IMR-90 (cell line): ENCODE data around the gene BCKDK. TPM values are rescaled to one million over a fixed set of nuclear protein-coding genes. Genes with fewer than 3 reads are reported as not detected.

Experiments used
- polyA plus RNA-seq, 3 experiments: library from polyadenylated mRNA; depleted of rRNA; stranded (reverse); fragments of >200 nt; gene quantifications; 2 replicates each; pipeline ENCODE4 v1.2.3, GENCODE V29; 2012; ENCODE audit warnings: low replicate concordance in 1 of 3
- total RNA-seq: library from RNA; depleted of rRNA; stranded (reverse); fragments of >200 nt; gene quantifications from 2 replicates; pipeline ENCODE4 v1.2.3, GENCODE V29; 2012; rRNA removed

The BCKDK gene
- total and polyA plus RNA-seq, 2 of the 4 experiments (the other 2 are of a cell fraction): 26.0 to 79.3 TPM

Other genes with a start within 250 kb of the BCKDK start
- 32.3 and 38.6 TPM in 2 replicates for gene BCL7C, start 214.3 kb upstream of the BCKDK start, total RNA-seq
- 34.9 and 54.4 TPM in 2 replicates for gene BCL7C, start 214.3 kb upstream of the BCKDK start, polyA plus RNA-seq (2012; rRNA removed)
- 0.18 and 0.56 TPM in 2 replicates for gene CTF1, start 211.8 kb upstream of the BCKDK start, total RNA-seq
- gene CTF1, start 211.8 kb upstream of the BCKDK start, polyA plus RNA-seq (2012; rRNA removed): 12.9 and 13.8 TPM in 2 replicates
- 5.0 and 5.8 TPM in 2 replicates for gene FBXL19, start 184.8 kb upstream of the BCKDK start, total RNA-seq
- gene FBXL19, start 184.8 kb upstream of the BCKDK start, polyA plus RNA-seq (2012; rRNA removed): 13.8 and 19.6 TPM in 2 replicates
- 6.8 and 6.9 TPM in 2 replicates for gene ORAI3, start 159.3 kb upstream of the BCKDK start, total RNA-seq
- 16.9 TPM in 2 replicates for gene ORAI3, start 159.3 kb upstream of the BCKDK start, polyA plus RNA-seq (2012; rRNA removed)
- gene SETD1A, start 150.6 kb upstream of the BCKDK start, total RNA-seq: 0.54 and 0.56 TPM in 2 replicates
- 5.8 and 6.5 TPM in 2 replicates for gene SETD1A, start 150.6 kb upstream of the BCKDK start, polyA plus RNA-seq (2012; rRNA removed)
- 9.4 and 11.3 TPM in 2 replicates for gene HSD3B7, start 123.2 kb upstream of the BCKDK start, total RNA-seq
- 8.5 and 9.3 TPM in 2 replicates for gene HSD3B7, start 123.2 kb upstream of the BCKDK start, polyA plus RNA-seq (2012; rRNA removed)
- gene STX1B, start 97.7 kb upstream of the BCKDK start, total RNA-seq: 3.9 TPM in 2 replicates
- 11.4 and 14.9 TPM in 2 replicates for gene STX1B, start 97.7 kb upstream of the BCKDK start, polyA plus RNA-seq (2012; rRNA removed)
- 23.5 and 25.0 TPM in 2 replicates for gene STX4, start 74.8 kb upstream of the BCKDK start, total RNA-seq
- 66.4 and 67.9 TPM in 2 replicates for gene STX4, start 74.8 kb upstream of the BCKDK start, polyA plus RNA-seq (2012; rRNA removed)
- gene ZNF668, start 34.1 kb upstream of the BCKDK start, total RNA-seq: 4.5 and 5.3 TPM in 2 replicates
- gene ZNF668, start 34.1 kb upstream of the BCKDK start, polyA plus RNA-seq (2012; rRNA removed): 11.6 and 15.4 TPM in 2 replicates
- gene ZNF646, start 34.0 kb upstream of the BCKDK start, total RNA-seq: 6.8 and 6.9 TPM in 2 replicates
- gene ZNF646, start 34.0 kb upstream of the BCKDK start, polyA plus RNA-seq (2012; rRNA removed): 4.9 and 5.5 TPM in 2 replicates
- 0.56 and 0.72 TPM in 2 replicates for gene PRSS53, start 19.4 kb upstream of the BCKDK start, total RNA-seq
- 5.4 and 5.9 TPM in 2 replicates for gene PRSS53, start 19.4 kb upstream of the BCKDK start, polyA plus RNA-seq (2012; rRNA removed)
- 61.9 and 65.2 TPM in 2 replicates for gene VKORC1, start 13.6 kb upstream of the BCKDK start, total RNA-seq
- gene VKORC1, start 13.6 kb upstream of the BCKDK start, polyA plus RNA-seq (2012; rRNA removed): 317 and 362 TPM in 2 replicates
- gene KAT8, start 9.3 kb downstream of the BCKDK start, total RNA-seq: 18.9 and 19.4 TPM in 2 replicates
- gene KAT8, start 9.3 kb downstream of the BCKDK start, polyA plus RNA-seq (2012; rRNA removed): 27.4 and 28.4 TPM in 2 replicates
- gene PRSS8, start 27.3 kb downstream of the BCKDK start, total RNA-seq: not detected in 2 replicates
- gene PRSS8, start 27.3 kb downstream of the BCKDK start, polyA plus RNA-seq (2012; rRNA removed): 0.10 TPM in 1 of 2 replicates, not detected in the other
- under 0.01 and 0.18 TPM in 2 replicates for gene PRSS36, start 41.7 kb downstream of the BCKDK start, total RNA-seq
- 0.55 and 0.72 TPM in 2 replicates for gene PRSS36, start 41.7 kb downstream of the BCKDK start, polyA plus RNA-seq (2012; rRNA removed)
- gene FUS, start 71.8 kb downstream of the BCKDK start, total RNA-seq: 42.8 and 51.9 TPM in 2 replicates
- gene FUS, start 71.8 kb downstream of the BCKDK start, polyA plus RNA-seq (2012; rRNA removed): 313 and 340 TPM in 2 replicates
- 10.2 and 13.1 TPM in 2 replicates for gene PYCARD, start 94.4 kb downstream of the BCKDK start, total RNA-seq
- gene PYCARD, start 94.4 kb downstream of the BCKDK start, polyA plus RNA-seq (2012; rRNA removed): 20.5 and 30.1 TPM in 2 replicates
- not detected in 2 replicates for gene TRIM72, start 105.7 kb downstream of the BCKDK start, total RNA-seq
- gene TRIM72, start 105.7 kb downstream of the BCKDK start, polyA plus RNA-seq (2012; rRNA removed): not detected in 2 replicates
- gene PYDC1, start 108.7 kb downstream of the BCKDK start, total RNA-seq: not detected in 2 replicates
- gene PYDC1, start 108.7 kb downstream of the BCKDK start, polyA plus RNA-seq (2012; rRNA removed): not detected in 2 replicates
- under 0.01 TPM in 1 of 2 replicates, not detected in the other for gene ITGAM, start 151.6 kb downstream of the BCKDK start, total RNA-seq
- gene ITGAM, start 151.6 kb downstream of the BCKDK start, polyA plus RNA-seq (2012; rRNA removed): not detected in 2 replicates
- 0.18 TPM in 1 of 2 replicates, not detected in the other for gene ITGAX, start 246.8 kb downstream of the BCKDK start, total RNA-seq
- 0.09 TPM in 2 replicates for gene ITGAX, start 246.8 kb downstream of the BCKDK start, polyA plus RNA-seq (2012; rRNA removed)